C4-2B (cell line): ENCODE data around the gene PTPRM.

Experiments used
- H3K27ac ChIP-seq: fragments of 450-650 bp; 2 replicates; pipeline ENCODE4 v1.5.1; 2017
- CTCF ChIP-seq: fragments of 450-650 bp; conservative IDR thresholded peaks from 2 replicates; pipeline ENCODE4 v1.5.1; 2017; ENCODE audit warnings: mild to moderate bottlenecking
- ZFX ChIP-seq: fragments of 450-650 bp; IDR thresholded peaks from 2 replicates; pipeline ENCODE4 v1.6.1; 2017

PTPRM gene

GRCh38 chr18:8290913-8291312 is 723.8 kb downstream of the PTPRM start:
- H3K27ac ChIP-seq, result no peak overlapping the region

DNA sequence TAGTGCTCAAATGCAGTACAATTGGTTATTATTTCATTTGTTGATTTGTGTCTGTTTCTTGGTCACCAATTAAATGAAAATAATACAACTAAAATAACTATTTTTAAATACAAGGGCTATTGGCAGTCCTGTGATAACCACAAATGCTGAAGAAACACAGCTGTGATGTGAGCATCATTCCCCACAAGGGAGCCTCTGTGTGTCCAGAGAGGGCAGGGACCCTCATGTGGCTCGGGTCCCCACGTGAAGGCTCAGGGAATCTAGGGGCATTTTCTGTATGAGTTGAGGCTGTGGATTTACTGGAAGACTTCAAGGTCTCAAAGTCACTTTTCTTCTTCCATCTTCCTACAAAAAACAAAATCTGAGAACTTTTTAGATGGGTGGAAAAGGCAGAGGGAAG is 726.1 kb downstream of the PTPRM start:
- no peak overlapping the region for H3K27ac ChIP-seq
- no peak for TF ChIP-seq ZFX
- TF ChIP-seq CTCF, result no peak

More at GRCh38 chr18:8290913-8291312, 723.8 kb downstream of the PTPRM start:
- no peak for TF ChIP-seq CTCF

GRCh38 chr18:8296886-8297616 is 729.9 kb downstream of the PTPRM start:
- H3K27ac ChIP-seq, result no peak overlapping the region
- TF ChIP-seq CTCF, result no peak
- no peak for TF ChIP-seq ZFX

- TF ChIP-seq ZFX (no peak), CTCF (no peak)
These were observed 731.1 kb downstream of the PTPRM start for GRCh38 chr18:8298186-8298585.

GRCh38 chr18:8299054-8299980 is 732.2 kb downstream of the PTPRM start:
- H3K27ac ChIP-seq, result peak overlapping the region; percentile 30
- TF ChIP-seq ZFX, result no peak
- TF ChIP-seq CTCF, result no peak

More at GRCh38 chr18:8298186-8298585, 731.1 kb downstream of the PTPRM start:
- no peak overlapping the region for H3K27ac ChIP-seq

- H3K27ac ChIP-seq, result no peak overlapping the region
- TF ChIP-seq CTCF (no peak), ZFX (no peak)
These were observed 733.8 kb downstream of the PTPRM start for GRCh38 chr18:8300751-8301410.
